D341Med (cell line): ENCODE data around the gene GPSM1.

Experiments used
- DNase-seq: peaks from one replicate; pipeline ENCODE4 v3.0.0; 2012; ENCODE audit warnings: low spot score

GPSM1 gene

DNA sequence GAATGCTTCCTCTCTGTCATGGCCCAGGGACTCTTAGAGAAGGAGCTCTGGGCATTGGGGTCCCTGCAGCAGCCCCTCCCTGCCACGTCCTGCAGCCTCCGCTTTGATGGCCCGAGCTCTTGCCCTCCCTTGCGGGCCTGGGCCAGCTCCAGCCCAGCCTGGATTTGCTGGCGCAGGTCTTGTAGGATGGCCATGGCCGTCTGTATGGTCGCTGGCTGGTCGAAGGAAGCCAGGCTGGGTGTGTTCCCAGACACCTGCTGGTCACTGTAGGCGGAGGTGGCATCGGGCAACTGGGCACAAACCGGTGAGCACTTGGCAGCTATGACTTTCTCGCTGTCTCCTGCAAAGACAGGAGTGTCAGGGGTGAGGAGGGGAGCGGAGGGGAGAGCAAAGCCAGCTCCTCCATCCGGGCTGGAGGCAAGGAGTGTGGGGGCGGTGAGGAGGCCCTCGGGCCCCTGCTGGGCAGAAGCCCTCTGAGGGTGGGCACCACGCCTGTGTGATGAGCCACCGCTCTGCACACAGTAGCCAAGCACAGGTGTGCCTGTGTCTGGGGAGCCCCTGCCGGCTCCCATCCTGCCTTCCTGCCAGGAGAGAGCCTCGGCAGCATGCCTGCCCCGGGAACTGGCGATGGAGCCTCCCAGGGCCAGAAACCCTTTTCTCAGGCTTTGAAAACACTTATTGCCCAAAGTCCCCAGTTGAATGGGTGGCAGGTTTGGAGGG is 35.9 kb upstream of the GPSM1 start:
- DNase-seq, result no peak

GRCh38 chr9:136292026-136292538 is 35.3 kb upstream of the GPSM1 start:
- DNase-seq, result no peak

- no peak for DNase-seq
Observed at GRCh38 chr9:136292591-136293448, 34.5 kb upstream of the GPSM1 start.

DNA sequence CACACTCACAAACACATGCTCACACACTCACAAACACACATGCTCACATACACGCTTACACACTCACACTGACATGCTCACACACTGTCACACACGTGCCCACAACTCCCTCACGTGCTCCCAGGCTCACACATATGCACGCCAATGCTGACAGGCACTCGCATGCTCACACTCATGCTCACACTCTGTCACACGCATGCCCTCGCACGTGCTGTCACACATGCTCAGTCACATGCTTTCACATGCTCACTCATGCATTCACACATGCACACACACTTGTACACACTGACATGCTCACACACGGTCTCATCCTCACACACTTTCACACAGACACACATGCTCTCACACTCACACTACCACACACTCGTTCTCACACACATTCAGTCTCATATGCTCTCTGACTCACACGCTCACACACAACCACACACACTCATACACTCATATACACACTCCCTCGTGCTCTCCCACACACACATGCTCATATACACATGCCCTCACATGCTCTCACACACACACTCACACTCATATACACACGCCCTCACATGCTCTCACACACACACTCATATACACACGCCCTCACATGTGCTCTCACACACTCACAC is 33.8 kb upstream of the GPSM1 start:
- no peak for DNase-seq

DNA sequence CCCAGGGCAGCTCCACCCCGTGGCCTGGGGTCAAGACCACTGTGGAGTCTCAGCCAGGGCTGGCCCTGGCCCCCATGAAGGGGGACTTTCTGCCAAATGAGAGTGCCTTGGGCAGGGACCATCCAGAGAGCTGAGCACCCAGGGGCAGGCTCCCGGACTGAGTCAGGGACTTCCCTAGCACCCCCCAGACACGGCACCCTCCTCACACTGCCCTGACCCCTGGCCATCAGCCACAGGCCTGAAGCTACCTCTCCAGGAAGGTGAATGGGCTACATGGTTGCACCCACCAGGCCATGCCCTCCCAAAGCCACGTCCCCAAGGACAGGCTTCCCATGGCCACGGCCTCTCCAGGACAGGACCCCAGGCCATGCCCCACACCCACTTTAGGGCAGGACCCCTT is 32.9 kb upstream of the GPSM1 start:
- DNase-seq, result no peak

- no peak for DNase-seq
Observed at GRCh38 chr9:136295055-136295454, 32.3 kb upstream of the GPSM1 start.

DNA sequence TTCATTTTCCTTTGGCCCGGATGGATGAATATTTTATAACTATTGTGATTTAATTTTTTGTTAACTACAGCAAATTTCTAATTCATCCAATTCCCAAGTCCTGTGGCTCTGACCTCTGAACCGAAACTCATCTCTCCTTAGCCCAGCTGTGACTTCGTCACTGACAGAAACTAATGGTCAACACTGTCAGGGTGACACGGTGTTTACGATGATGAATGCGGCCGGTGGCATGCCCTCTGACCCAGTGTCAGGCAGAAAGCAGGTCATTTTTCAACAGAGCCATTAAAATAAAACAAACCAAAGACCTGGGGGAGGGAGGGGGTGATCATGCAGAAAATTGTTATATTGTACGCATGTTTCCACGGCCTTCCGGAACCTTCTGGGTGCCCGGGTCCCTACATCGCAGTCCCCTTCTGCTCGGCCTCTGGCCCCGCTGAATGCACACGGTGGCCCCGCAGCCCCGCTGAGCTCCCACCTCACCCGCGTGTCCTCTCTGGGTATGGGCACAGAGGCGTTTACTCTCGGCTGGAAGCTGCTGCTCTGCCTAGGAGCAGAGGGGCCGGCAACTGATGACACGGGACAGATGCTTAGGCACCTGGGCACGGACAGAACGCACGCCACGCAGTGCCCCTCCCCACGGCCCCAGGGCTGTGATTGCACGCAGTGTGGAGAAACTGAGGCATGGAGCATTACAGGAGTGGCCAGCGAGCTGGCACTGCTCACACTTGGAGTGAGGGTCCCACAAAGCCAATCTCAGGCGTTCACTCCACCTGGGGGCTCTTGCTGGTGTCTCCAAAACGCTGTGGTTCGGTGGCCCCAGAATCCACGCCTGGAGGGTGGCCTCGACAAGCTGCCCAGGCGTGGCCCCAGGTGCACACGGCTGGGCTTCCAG is 31.6 kb upstream of the GPSM1 start:
- no peak for DNase-seq

DNA sequence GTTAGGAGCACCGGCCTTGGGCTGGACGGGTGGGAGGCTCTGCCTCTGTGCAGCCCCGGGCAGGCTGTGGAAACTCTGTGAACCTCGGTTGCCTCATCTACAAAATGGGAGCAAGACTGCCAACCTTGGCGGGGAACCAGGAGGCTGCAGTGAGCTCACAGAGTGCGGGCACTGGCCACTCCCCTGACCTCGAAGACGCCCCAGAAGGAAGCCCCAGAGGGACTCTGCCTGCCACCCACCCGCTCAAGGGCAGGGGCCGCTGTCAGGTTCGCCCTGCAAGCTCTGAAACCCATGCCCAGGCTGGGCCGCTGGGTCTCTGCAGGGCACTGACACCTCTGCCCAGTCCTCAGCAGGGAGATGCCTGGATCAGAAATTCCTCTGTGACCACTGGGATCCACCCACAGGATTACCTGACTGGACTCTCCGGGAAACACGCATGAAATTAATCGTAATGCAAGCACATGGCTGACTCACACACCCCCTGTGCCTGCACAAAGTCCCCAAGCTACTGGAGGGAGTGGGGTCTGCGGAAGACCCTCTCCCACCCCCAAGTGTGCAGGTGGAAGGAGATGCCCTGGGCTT is 30.8 kb upstream of the GPSM1 start:
- no peak for DNase-seq

GRCh38 chr9:136297016-136297691 is 30.2 kb upstream of the GPSM1 start:
- DNase-seq, result no peak

DNA sequence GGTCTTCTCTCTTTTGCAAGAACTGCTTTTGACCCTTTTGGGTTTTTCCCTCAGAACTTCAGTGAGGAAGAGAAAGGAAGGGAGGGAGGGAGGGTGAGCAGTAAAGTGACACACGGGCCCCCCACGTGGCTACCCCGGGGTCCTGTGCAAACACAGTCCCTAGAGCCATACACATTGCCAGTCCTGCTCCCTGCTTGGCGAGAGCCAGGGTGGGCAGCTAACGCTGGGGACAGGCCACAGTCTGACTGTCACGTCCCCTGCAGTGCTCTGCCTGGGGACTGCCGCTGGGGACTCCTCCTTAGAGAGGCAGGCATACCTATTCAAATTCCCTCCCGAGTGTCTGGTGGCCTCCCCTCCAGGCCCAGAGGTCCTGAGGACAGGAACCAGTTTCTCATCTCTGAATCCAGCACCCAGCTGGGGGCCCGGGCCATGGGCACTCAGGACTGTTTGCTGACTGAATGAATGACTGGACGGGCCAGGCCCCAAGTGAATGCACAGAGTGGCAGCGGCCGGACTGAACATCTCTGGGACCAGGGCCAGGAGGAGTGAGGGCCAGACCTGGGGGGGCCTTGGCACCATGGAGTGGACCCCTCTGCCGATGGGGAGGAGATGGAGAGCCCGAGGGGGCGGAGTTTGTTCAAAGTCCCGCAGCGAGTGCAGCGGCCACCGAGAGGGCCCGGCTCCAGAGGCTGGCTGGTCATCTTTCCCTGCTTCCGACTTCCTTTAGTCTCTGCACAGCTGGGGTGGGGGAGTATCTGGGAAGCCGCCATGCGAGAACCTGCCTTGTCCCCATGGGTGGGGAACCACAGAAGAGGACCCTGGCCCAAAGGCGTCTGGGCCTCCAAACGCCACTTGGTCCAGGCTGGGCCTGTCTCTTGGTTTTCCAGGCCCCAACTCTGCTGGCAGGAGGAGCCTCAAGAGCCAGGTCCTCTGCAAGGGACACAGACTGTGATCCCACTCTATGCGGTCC is 29.3 kb upstream of the GPSM1 start:
- DNase-seq, result no peak

DNA sequence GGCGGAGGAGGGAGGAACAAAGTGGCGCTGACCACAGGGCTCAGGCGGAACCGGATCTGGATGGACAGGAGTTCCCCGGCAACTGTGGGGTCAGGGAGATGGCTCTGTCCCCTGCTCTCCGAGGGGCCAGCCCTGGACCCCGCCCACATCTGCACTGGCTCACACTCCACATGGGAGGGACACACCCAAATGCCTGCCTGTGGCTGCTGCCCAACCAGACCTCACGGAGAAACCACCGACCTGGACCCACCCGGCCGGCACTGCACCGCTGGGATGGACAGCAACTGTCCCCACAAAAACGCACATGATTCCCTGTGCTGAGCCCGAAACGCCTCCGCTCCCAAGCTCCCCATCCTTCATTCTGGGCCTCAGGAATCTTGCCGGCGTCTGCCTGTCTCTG is 28.2 kb upstream of the GPSM1 start:
- no peak for DNase-seq

- DNase-seq, result no peak
Observed at GRCh38 chr9:136299541-136299940, 27.8 kb upstream of the GPSM1 start.

DNA sequence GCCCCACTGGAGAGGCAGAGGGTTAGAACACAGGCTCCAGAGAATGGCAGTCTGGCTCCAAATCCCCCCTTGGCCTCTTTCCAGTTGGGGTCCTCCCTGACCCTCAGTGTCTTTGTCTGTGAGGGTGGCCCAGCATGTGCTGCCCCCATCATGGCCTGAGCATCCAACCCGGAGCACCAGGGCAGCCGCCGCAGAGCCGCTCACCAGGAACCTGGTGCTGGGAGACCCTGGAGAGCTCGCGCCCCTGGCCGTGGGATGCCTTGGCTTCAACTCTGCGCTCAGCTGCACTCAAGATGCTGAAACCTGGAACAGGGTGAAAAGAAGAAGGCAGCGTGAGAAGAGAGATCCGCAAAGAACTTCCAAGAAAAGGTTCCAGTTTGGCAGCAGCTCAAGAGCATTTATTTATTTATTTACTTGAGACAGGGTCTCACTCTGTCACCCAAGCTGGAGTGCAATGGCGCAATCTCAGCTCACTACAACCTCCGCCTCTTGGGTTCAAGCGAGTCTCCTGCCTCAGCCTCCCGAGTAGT is 27.3 kb upstream of the GPSM1 start:
- no peak for DNase-seq

GRCh38 chr9:136300866-136301265 is 26.5 kb upstream of the GPSM1 start:
- no peak for DNase-seq

GRCh38 chr9:136302527-136302926 is 24.8 kb upstream of the GPSM1 start:
- DNase-seq, result no peak

DNA sequence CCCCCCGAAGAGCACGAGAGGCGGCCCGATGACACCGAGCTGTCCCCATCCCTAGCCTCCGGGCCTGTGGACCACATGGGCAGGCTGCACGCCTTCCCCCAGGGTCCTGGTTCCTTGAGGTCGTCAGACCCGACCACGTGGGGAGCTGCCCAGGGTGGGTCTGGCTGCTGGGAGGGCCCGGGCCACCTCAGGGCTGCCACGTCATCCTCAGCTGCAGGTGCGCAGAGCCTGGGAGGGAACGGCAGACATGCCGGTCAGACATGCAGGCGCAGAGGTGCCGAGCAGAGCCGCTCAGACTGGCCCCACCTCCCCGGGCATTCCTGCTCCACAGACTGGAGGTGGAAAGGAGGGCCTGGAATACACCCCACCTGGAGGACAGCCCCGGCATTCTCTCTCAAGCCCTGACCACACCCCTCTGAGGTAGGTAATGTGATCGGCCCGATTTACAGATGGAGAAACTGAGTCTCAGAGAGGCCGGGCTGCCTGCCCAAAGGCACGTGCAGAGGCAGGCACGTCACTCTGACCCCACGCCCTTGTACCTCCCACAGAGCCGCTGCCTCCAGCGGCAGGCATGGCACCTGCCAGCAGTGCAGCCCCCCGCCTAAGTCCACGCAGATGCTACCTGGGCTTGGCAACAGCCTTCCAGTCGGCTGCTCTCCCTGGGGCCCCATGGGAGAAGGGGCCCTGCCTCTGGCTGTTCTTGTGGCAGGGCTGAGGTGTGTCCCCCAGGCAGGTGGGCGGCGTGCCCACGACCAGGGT is 24.1 kb upstream of the GPSM1 start:
- DNase-seq, result no peak

DNA sequence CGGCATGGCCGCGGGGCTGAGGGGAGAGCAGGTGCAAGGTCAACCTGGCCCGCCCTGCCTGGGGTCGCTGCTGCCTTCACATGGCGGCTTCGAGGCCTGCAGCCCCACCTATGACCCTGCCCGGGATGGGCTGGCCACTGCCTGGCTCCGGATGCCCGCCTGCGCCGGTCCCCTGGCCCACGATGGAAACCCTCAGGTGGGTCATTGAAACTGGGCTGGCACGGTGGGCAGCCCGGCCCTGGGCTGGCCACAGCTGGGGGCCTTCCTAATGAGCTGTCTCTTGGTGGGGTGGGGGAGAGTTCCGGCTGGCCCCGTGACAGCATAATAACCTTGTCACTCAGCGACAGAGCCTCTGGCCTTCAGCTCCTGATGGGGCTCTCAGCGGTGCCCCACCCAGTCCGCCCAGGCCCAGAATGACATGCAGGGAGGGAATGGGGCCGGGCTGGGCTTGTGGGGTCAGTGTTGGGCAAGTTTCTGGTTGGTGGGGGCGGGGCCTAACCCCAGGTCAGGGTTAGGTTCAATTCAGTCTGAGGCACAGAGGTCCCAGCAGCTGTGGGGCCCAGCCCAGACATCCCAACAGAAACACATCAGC is 23.4 kb upstream of the GPSM1 start, which contains the start of gene CCDC187:
Gene CCDC187, minus strand, starts transcription at position 270 of the 592 bp plus-strand sequence. Its CDS starts 264 bp downstream, at position 6.
- no peak for DNase-seq

- no peak for DNase-seq
Observed at GRCh38 chr9:136304456-136304855, 22.9 kb upstream of the GPSM1 start.
